22Rv1 (cell line): ENCODE results near the gene GPR143.
"Not testable (repeated sequence)": the region's sequence is repeated elsewhere in the genome, so short reads cannot be mapped to it uniquely, and the experiment has no call there.

Experiments
- CTCF ChIP-seq: fragments of 450-650 bp; IDR thresholded peaks from 2 replicates; pipeline ENCODE4 v1.5.1; 2017; ENCODE audit warnings: mild to moderate bottlenecking
- ZFX ChIP-seq: fragments of 450-650 bp; IDR thresholded peaks from 2 replicates; pipeline ENCODE4 v1.6.1; 2017; ENCODE audit warnings: antibody characterized with exemption, borderline replicate concordance

- not testable (repeated sequence) for TF ChIP-seq CTCF, ZFX
Measured at GRCh38 chrX:9768321-9768839, 2.7 kb upstream of the GPR143 start.
